Measurements from ENCODE around the gene FSHR.

Gene FSHR

GRCh38 chr2:49032936-49033335 lies 121.4 kb downstream of the FSHR start:
- H3K9me3 ChIP-seq (ENCODE audit: insufficient read depth, low read depth, low read length), result no peaks in the 10 kb centered on the region
- H3K27me3 ChIP-seq (ENCODE audit: insufficient read depth, low read length), result no peaks in the 10 kb centered on the region
- no peak overlapping the region for H3K4me3 ChIP-seq (ENCODE audit: low read length)
- H3K4me1 ChIP-seq (ENCODE audit: insufficient read depth, low read length), result peaks cover 3% of the 10 kb centered on the region; the same call in 1 of the 2 replicates
- no peaks in the 10 kb centered on the region for H3K36me3 ChIP-seq (ENCODE audit: insufficient read depth, low read length)
- H3K9ac ChIP-seq (ENCODE audit: low read depth, low read length), result no peak overlapping the region
- whole genome bisulfite sequencing, result 92% methylated on average over 1 of the region's 1 CpG
- H3K27ac ChIP-seq (ENCODE audit: low read depth, low read length), result no peak overlapping the region

GRCh38 chr2:49032126-49032525 lies 122.2 kb downstream of the FSHR start:
- Histone ChIP-seq H3K27me3 (ENCODE audit: insufficient read depth, low read length) (no peaks in the 10 kb centered on the region), H3K9ac (ENCODE audit: low read depth, low read length) (no peak overlapping the region), H3K9me3 (ENCODE audit: insufficient read depth, low read depth, low read length) (no peaks in the 10 kb centered on the region), H3K36me3 (ENCODE audit: insufficient read depth, low read length) (no peaks in the 10 kb centered on the region), H3K27ac (ENCODE audit: low read depth, low read length) (no peak overlapping the region), H3K4me3 (ENCODE audit: low read length) (no peak overlapping the region), H3K4me1 (ENCODE audit: insufficient read depth, low read length) (peaks cover 3% of the 10 kb centered on the region; the same call in 1 of the 2 replicates)
- 100% methylated on average over 1 of the region's 1 CpG for WGBS

GRCh38 chr2:49029406-49029805 lies 124.9 kb downstream of the FSHR start:
- H3K27ac ChIP-seq (ENCODE audit: low read depth, low read length), result no peak overlapping the region
- no peak overlapping the region for H3K4me3 ChIP-seq (ENCODE audit: low read length)
- WGBS, result 76% methylated on average over 1 of the region's 1 CpG
- peaks cover 9% of the 10 kb centered on the region; the same call in 1 of the 2 replicates for H3K4me1 ChIP-seq (ENCODE audit: insufficient read depth, low read length)
- H3K9ac ChIP-seq (ENCODE audit: low read depth, low read length), result no peak overlapping the region
- no peaks in the 10 kb centered on the region for H3K27me3 ChIP-seq (ENCODE audit: insufficient read depth, low read length)
- H3K36me3 ChIP-seq (ENCODE audit: insufficient read depth, low read length), result no peaks in the 10 kb centered on the region
- no peaks in the 10 kb centered on the region for H3K9me3 ChIP-seq (ENCODE audit: insufficient read depth, low read depth, low read length)

GRCh38 chr2:49028101-49028500 lies 126.2 kb downstream of the FSHR start:
- Histone ChIP-seq H3K4me1 (ENCODE audit: insufficient read depth, low read length) (peaks cover 9% of the 10 kb centered on the region; the same call in 1 of the 2 replicates), H3K27me3 (ENCODE audit: insufficient read depth, low read length) (no peaks in the 10 kb centered on the region), H3K36me3 (ENCODE audit: insufficient read depth, low read length) (no peaks in the 10 kb centered on the region), H3K4me3 (ENCODE audit: low read length) (no peak overlapping the region), H3K27ac (ENCODE audit: low read depth, low read length) (no peak overlapping the region), H3K9me3 (ENCODE audit: insufficient read depth, low read depth, low read length) (no peaks in the 10 kb centered on the region), H3K9ac (ENCODE audit: low read depth, low read length) (no peak overlapping the region)
- WGBS, result 97% methylated on average over 3 of the region's 3 CpGs

- Histone ChIP-seq H3K27me3 (ENCODE audit: insufficient read depth, low read length) (no peaks in the 10 kb centered on the region), H3K9me3 (ENCODE audit: insufficient read depth, low read depth, low read length) (no peaks in the 10 kb centered on the region), H3K36me3 (ENCODE audit: insufficient read depth, low read length) (no peaks in the 10 kb centered on the region), H3K4me1 (ENCODE audit: insufficient read depth, low read length) (peaks cover 9% of the 10 kb centered on the region; the same call in 1 of the 2 replicates), H3K27ac (ENCODE audit: low read depth, low read length) (no peak overlapping the region), H3K4me3 (ENCODE audit: low read length) (no peak overlapping the region), H3K9ac (ENCODE audit: low read depth, low read length) (no peak overlapping the region)
- 96% methylated on average over 4 of the region's 4 CpGs for WGBS
Measured at GRCh38 chr2:49026706-49027105, 127.6 kb downstream of the FSHR start.

- no peaks in the 10 kb centered on the region for H3K9me3 ChIP-seq (ENCODE audit: insufficient read depth, low read depth, low read length)
- H3K36me3 ChIP-seq (ENCODE audit: insufficient read depth, low read length), result no peaks in the 10 kb centered on the region
- no peak overlapping the region for H3K27ac ChIP-seq (ENCODE audit: low read depth, low read length)
- WGBS, result 84% methylated on average over 2 of the region's 2 CpGs
- no peak overlapping the region for H3K9ac ChIP-seq (ENCODE audit: low read depth, low read length)
- H3K27me3 ChIP-seq (ENCODE audit: insufficient read depth, low read length), result no peaks in the 10 kb centered on the region
- no peak overlapping the region for H3K4me3 ChIP-seq (ENCODE audit: low read length)
- H3K4me1 ChIP-seq (ENCODE audit: insufficient read depth, low read length), result peaks cover 5% of the 10 kb centered on the region; the same call in 1 of the 2 replicates
Measured at GRCh38 chr2:49021271-49021670, 133.0 kb downstream of the FSHR start.

- H3K4me1 ChIP-seq (ENCODE audit: insufficient read depth, low read length), result no peaks in the 10 kb centered on the region
- no peaks in the 10 kb centered on the region for H3K9me3 ChIP-seq (ENCODE audit: insufficient read depth, low read depth, low read length)
- H3K27me3 ChIP-seq (ENCODE audit: insufficient read depth, low read length), result no peaks in the 10 kb centered on the region
- WGBS, result 86% methylated on average over 3 of the region's 3 CpGs
- H3K36me3 ChIP-seq (ENCODE audit: insufficient read depth, low read length), result no peaks in the 10 kb centered on the region
- no peak overlapping the region for H3K9ac ChIP-seq (ENCODE audit: low read depth, low read length)
- H3K27ac ChIP-seq (ENCODE audit: low read depth, low read length), result no peak overlapping the region
- H3K4me3 ChIP-seq (ENCODE audit: low read length), result no peak overlapping the region
Measured at GRCh38 chr2:49005261-49005660, 149.1 kb downstream of the FSHR start.

GRCh38 chr2:49004036-49004626 lies 150.2 kb downstream of the FSHR start:
- 83% methylated on average over 1 of the region's 1 CpG for WGBS
- H3K27me3 ChIP-seq (ENCODE audit: insufficient read depth, low read length), result no peaks in the 10 kb centered on the region
- H3K27ac ChIP-seq (ENCODE audit: low read depth, low read length), result no peak overlapping the region
- H3K4me3 ChIP-seq (ENCODE audit: low read length), result no peak overlapping the region
- H3K4me1 ChIP-seq (ENCODE audit: insufficient read depth, low read length), result no peaks in the 10 kb centered on the region
- no peaks in the 10 kb centered on the region for H3K36me3 ChIP-seq (ENCODE audit: insufficient read depth, low read length)
- H3K9me3 ChIP-seq (ENCODE audit: insufficient read depth, low read depth, low read length), result no peaks in the 10 kb centered on the region
- H3K9ac ChIP-seq (ENCODE audit: low read depth, low read length), result no peak overlapping the region

GRCh38 chr2:49003201-49003600 lies 151.1 kb downstream of the FSHR start:
- no peaks in the 10 kb centered on the region for H3K36me3 ChIP-seq (ENCODE audit: insufficient read depth, low read length)
- no peak overlapping the region for H3K9ac ChIP-seq (ENCODE audit: low read depth, low read length)
- H3K27me3 ChIP-seq (ENCODE audit: insufficient read depth, low read length), result no peaks in the 10 kb centered on the region
- no peaks in the 10 kb centered on the region for H3K9me3 ChIP-seq (ENCODE audit: insufficient read depth, low read depth, low read length)
- no peak overlapping the region for H3K4me3 ChIP-seq (ENCODE audit: low read length)
- H3K4me1 ChIP-seq (ENCODE audit: insufficient read depth, low read length), result no peaks in the 10 kb centered on the region
- H3K27ac ChIP-seq (ENCODE audit: low read depth, low read length), result no peak overlapping the region
- 72% methylated on average over 5 of the region's 5 CpGs for WGBS

GRCh38 chr2:49002750-49003149 lies 151.6 kb downstream of the FSHR start:
- Histone ChIP-seq H3K36me3 (ENCODE audit: insufficient read depth, low read length) (no peaks in the 10 kb centered on the region), H3K27me3 (ENCODE audit: insufficient read depth, low read length) (no peaks in the 10 kb centered on the region), H3K27ac (ENCODE audit: low read depth, low read length) (no peak overlapping the region), H3K4me3 (ENCODE audit: low read length) (no peak overlapping the region), H3K9ac (ENCODE audit: low read depth, low read length) (no peak overlapping the region), H3K4me1 (ENCODE audit: insufficient read depth, low read length) (no peaks in the 10 kb centered on the region), H3K9me3 (ENCODE audit: insufficient read depth, low read depth, low read length) (no peaks in the 10 kb centered on the region)
- WGBS, result 85% methylated on average over 3 of the region's 3 CpGs

- H3K9me3 ChIP-seq (ENCODE audit: insufficient read depth, low read depth, low read length), result no peaks in the 10 kb centered on the region
- H3K9ac ChIP-seq (ENCODE audit: low read depth, low read length), result no peak overlapping the region
- H3K27me3 ChIP-seq (ENCODE audit: insufficient read depth, low read length), result no peaks in the 10 kb centered on the region
- H3K4me3 ChIP-seq (ENCODE audit: low read length), result no peak overlapping the region
- H3K4me1 ChIP-seq (ENCODE audit: insufficient read depth, low read length), result no peaks in the 10 kb centered on the region
- no peaks in the 10 kb centered on the region for H3K36me3 ChIP-seq (ENCODE audit: insufficient read depth, low read length)
- H3K27ac ChIP-seq (ENCODE audit: low read depth, low read length), result no peak overlapping the region
Measured at GRCh38 chr2:49000695-49001094, 153.6 kb downstream of the FSHR start.

GRCh38 chr2:48998449-48998848 lies 155.9 kb downstream of the FSHR start:
- Histone ChIP-seq H3K9me3 (ENCODE audit: insufficient read depth, low read depth, low read length) (no peaks in the 10 kb centered on the region), H3K9ac (ENCODE audit: low read depth, low read length) (no peak overlapping the region), H3K4me1 (ENCODE audit: insufficient read depth, low read length) (no peaks in the 10 kb centered on the region), H3K27ac (ENCODE audit: low read depth, low read length) (no peak overlapping the region), H3K4me3 (ENCODE audit: low read length) (no peak overlapping the region), H3K36me3 (ENCODE audit: insufficient read depth, low read length) (no peaks in the 10 kb centered on the region), H3K27me3 (ENCODE audit: insufficient read depth, low read length) (no peaks in the 10 kb centered on the region)
- 81% methylated on average over 2 of the region's 2 CpGs for WGBS

All from HUES64 (cell line).